ENCODE results near the gene DBN1.

Gene DBN1

GRCh38 chr5:177457852-177458681 lies 15.4 kb downstream of the DBN1 start:
- in situ Hi-C loops (cut with HindIII; ENCODE audit: low sequenced_read_pairs), result no loop called here

DNA sequence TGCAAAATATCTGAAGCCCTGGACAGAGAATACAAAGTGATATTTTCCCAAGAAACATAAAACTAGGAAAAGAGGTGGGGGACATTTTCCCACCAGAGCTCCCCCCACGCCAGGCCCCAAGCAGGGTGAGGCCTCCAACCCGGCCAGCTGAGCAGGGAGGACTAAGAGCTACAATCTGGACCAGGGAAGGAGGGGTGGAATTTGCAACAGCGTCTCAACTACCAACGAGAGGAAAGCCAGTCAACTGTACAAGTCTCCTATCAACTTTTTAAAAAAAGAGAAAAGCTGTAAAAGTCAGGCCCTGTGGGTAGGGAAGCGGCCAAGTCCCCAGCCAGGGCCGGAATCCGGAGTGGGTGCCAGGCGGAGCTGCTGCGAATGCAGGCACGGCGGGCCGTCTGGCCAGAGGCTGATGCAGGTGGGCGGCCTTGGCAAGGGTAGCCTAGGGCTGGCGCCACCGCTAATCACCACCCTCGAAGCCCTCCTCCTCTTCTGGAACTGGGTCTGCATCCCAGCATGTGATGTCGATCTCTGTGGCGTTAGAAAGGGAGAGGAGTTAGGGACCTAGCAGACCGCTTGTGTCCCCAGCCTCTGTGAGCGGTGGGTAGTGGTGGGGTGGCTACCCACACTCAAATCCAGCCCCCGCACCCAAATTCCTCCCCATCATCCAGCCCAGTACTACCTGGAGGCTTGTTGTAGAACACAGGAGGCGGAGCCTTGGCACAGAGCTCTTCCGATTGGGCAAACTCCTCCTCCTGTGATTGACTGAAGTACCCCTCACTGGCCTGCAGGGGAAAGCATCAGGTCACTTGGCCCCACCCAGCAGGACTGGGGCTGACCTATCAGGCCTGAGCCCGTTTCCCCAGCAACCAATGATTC lies 16.2 kb downstream of the DBN1 start:
- in situ Hi-C loops (cut with HindIII; ENCODE audit: low sequenced_read_pairs), result no loop called here

GRCh38 chr5:177456591-177456964 lies 16.9 kb downstream of the DBN1 start:
- in situ Hi-C loops (cut with HindIII; ENCODE audit: low sequenced_read_pairs), result no loop called here

DNA sequence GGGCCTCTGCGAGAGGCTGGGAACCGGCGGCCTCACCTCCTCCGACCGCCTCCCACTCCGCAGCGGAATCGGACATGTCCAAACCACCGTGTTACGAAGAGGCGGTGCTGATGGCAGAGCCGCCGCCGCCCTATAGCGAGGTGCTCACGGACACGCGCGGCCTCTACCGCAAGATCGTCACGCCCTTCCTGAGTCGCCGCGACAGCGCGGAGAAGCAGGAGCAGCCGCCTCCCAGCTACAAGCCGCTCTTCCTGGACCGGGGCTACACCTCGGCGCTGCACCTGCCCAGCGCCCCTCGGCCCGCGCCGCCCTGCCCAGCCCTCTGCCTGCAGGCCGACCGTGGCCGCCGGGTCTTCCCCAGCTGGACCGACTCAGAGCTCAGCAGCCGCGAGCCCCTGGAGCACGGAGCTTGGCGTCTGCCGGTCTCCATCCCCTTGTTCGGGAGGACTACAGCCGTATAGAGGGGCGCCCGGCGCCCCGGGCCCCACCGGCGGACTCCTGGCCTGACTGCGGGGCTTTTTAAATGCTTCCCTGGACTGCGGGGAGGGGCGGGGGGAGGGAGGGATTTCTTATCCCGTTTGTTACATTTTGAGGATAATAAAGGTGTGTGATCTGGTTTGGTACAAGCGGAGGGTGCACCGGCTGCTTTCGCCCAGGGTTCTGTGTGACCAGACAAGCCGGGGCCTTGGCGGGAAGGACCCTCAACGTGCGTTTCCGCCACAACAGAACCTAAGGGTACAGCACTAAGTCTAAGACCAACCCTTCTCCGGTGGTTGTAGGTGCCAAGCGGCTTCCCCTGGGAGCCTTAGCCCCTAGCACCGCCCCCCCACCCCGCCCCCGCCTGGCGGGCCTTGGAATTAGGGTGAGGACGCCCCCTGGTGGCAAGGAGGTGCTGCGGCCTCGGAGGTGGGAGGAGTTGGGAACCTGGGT lies 17.5 kb downstream of the DBN1 start:
- in situ Hi-C loops (cut with HindIII; ENCODE audit: low sequenced_read_pairs), result no loop called here

GRCh38 chr5:177455036-177455660 lies 18.3 kb downstream of the DBN1 start:
- in situ Hi-C loops (cut with HindIII; ENCODE audit: low sequenced_read_pairs), result no loop called here

DNA sequence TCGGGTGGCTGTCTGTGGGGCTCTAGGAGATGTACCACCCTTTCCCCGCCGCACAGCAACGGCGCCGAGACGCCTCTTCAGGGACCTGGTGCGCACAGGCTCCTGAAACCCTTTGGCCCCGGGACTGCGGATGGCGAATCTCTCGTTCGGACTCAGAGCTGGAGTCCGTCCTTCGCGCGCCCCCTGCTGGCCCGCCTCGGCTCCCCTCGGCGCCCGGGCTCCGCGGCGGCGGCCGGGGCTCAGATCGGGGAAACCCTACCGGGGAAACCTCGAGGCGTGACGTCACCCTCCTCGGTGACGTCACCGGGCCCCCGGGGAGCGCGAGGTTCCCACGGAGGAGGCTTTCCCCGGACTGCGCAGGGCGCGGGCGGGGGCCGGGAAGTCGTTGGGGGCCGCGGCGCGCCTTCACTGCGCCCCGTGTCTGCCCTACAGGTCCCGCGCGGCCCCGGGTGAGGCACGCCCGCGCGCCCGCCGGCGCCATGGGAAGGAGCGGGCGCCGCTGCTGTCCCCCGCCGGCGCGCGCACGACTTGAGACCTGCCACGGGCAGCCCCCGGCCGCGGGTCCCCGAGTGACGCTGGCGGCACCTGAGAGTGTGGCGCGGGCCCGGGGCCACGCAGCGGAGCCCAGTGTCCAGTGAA lies 18.9 kb downstream of the DBN1 start:
- in situ Hi-C loops (cut with HindIII; ENCODE audit: low sequenced_read_pairs), result no loop called here

DNA sequence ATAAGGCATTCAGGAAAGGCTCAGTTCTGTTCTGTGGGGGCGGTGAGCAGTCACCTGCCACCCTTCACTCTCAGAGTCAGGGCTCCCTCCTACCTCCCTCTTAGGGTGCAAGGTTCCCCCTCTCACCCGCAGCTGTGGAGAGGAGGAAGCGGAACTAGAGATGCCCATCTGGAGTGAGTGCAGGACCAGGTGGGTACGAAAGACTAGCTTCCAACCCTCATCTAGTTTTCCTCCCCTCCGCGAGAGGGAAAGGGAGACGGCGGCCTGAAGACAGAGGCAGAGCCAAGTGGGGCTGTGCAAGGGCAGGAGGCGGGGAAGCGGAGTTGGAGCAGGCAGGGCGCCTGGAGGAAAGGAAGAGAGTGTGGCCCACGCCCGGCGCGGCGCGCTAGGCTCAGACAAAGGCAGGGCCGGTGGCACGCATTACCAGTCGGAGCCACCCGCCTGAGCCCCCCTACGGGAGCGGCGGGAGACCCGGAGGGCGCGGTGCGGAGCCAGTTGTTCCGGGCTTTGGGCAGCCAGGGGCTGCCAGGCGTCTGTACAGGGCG lies 19.5 kb downstream of the DBN1 start:
- in situ Hi-C loops (cut with HindIII; ENCODE audit: low sequenced_read_pairs), result no loop called here

DNA sequence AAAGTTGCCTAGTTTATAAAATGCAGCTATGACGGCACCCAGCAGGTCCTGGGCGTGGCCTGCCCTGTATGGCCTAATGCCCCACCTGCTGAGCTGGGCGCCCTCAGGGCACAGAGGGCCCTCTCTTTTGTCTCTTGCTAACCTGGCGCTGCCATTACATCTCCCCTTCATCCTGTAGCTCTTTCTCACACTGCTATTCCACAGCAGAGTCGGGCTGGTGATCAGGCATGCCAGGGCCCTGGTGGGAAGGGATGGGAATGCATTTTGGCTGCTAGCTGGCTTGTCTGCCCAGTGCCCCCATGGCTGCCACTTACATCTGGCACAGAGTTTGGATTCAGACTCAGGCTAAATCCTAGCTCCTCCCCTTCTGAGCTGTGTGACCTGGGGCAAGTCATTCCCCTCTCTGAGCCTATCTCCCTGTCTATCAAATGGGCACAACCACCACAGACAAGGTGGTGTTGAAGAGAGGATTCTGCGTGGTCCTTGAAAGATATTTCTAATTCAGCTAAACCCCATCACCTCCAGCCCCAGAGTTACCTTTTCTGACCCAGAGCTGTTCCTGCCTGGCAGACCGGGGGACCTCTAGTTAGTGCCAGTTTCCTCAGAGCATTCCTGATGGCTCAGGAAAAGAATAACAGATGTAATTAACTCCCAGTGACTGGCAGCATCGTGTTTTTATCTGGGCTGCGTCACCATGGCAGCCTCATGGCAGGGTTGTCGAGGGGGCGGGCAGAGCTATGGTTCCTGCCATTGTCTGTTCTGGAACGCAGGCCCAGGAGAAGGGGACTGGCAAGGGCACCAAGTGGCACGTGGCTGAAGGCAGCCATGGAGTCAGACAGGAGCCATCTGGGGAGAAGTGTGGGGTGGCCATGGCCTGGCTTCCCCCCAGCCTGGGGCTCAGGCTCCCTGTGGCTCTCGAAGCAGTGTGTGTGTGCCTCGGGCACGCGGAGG lies 20.5 kb downstream of the DBN1 start:
- in situ Hi-C loops (cut with HindIII; ENCODE audit: low sequenced_read_pairs), result no loop called here

GRCh38 chr5:177450667-177451424 lies 22.6 kb downstream of the DBN1 start:
- in situ Hi-C loops (cut with HindIII; ENCODE audit: low sequenced_read_pairs), result no loop called here

GRCh38 chr5:177449140-177450061 lies 24.0 kb downstream of the DBN1 start:
- in situ Hi-C loops (cut with HindIII; ENCODE audit: low sequenced_read_pairs), result no loop called here

- in situ Hi-C loops (cut with HindIII; ENCODE audit: low sequenced_read_pairs), result no loop called here
Observed at GRCh38 chr5:177448244-177448950, 25.0 kb downstream of the DBN1 start.

GRCh38 chr5:177447611-177448243 lies 25.7 kb downstream of the DBN1 start:
- in situ Hi-C loops (cut with HindIII; ENCODE audit: low sequenced_read_pairs), result no loop called here

GRCh38 chr5:177447066-177447610 lies 26.3 kb downstream of the DBN1 start:
- in situ Hi-C loops (cut with HindIII; ENCODE audit: low sequenced_read_pairs), result no loop called here

- in situ Hi-C loops (cut with HindIII; ENCODE audit: low sequenced_read_pairs), result no loop called here
Observed at GRCh38 chr5:177446200-177447065, 27.0 kb downstream of the DBN1 start, which contains the start of gene PRR7. TSS of gene PRR7 (plus strand) at chr5:177446814. CDS start at chr5:177455068, 8,254 bp downstream.

DNA sequence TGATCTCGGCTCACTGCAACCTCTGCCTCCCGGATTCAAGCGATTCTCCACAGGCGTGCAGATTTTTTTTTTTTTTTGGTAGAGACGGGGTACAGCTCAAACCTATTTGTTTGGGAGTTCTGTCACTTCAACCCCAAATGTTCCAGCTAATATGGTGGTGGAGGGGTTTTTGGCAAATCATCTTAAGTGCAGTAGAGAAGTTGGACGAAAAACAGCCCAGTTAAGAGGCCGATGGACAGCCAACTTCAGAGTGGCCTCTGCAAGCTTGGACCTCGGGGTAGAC lies 27.6 kb downstream of the DBN1 start:
- in situ Hi-C loops (cut with HindIII; ENCODE audit: low sequenced_read_pairs), result no loop called here

All from DLD1 (cell line).